22Rv1 (cell line): ENCODE data around the gene REXO4.

Source experiments
- CTCF ChIP-seq: fragments of 450-650 bp; IDR thresholded peaks from 2 replicates; pipeline ENCODE4 v1.5.1; 2017; ENCODE audit warnings: mild to moderate bottlenecking
- ZFX ChIP-seq: fragments of 450-650 bp; IDR thresholded peaks from 2 replicates; pipeline ENCODE4 v1.6.1; 2017; ENCODE audit warnings: antibody characterized with exemption, borderline replicate concordance

GRCh38 chr9:133387680-133388079 lies 30.1 kb downstream of the REXO4 start:
- no peak for TF ChIP-seq CTCF
- no peak for TF ChIP-seq ZFX
